H1 (cell line): ENCODE data around the gene MBNL1. TPM values are rescaled to one million over a fixed set of nuclear protein-coding genes. Genes with fewer than 3 reads are reported as not detected.

ENCODE experiments used
- CTCF ChIA-PET: fragments of 300-600 bp; sonication (Branson Sonifier 250); formaldehyde crosslinking; loops from one replicate; lab custom pipeline; 2021; ENCODE audit not compliant: partially characterized antibody; lab: Charles Lee
- POLR2A ChIA-PET: fragments of 300-600 bp; sonication (Branson Sonifier 250); formaldehyde crosslinking; loops from one replicate; lab custom pipeline; 2021; ENCODE audit warnings: inconsistent platforms; ENCODE audit not compliant: partially characterized antibody; lab: Charles Lee
- DNase-seq, 2 experiments: peaks; one replicate each; pipeline versions ENCODE4 v3.0.0 to v3.0.0-alpha.2; 2010 to 2022; ENCODE audit warnings: low spot score in 2 of 2, low read depth in 1 of 2, mixed read lengths in 1 of 2
- FAIRE-seq: peaks from 2 replicates; lab custom pipeline; 2011; peaks lifted over from hg19 to GRCh38; lab: Jason Lieb, UNC
- H2AFZ ChIP-seq: 2 replicates; pipeline ENCODE4 v1.8.1; 2012; ENCODE audit warnings: low read length, inconsistent platforms
- H2AK5ac ChIP-seq: 2 replicates; pipeline ENCODE4 v1.6.1; 2013; ENCODE audit warnings: low read depth, low read length
- H2BK120ac ChIP-seq: replicated peaks from 2 replicates; pipeline ENCODE3; 2013; ENCODE audit warnings: low read depth, low read length, inconsistent platforms
- H2BK12ac ChIP-seq: 2 replicates; pipeline ENCODE4 v1.6.1; 2013; ENCODE audit warnings: low read depth, low read length
- H2BK15ac ChIP-seq: 2 replicates; pipeline ENCODE4 v1.6.1; 2013; ENCODE audit warnings: low read length
- H2BK20ac ChIP-seq: 2 replicates; pipeline ENCODE4 v1.6.1; 2013; ENCODE audit warnings: low read length
- H2BK5ac ChIP-seq: 2 replicates; pipeline ENCODE4 v1.6.1; 2013; ENCODE audit warnings: low read depth, low read length
- H3K14ac ChIP-seq: 2 replicates; pipeline ENCODE4 v1.6.1; 2013; ENCODE audit warnings: inconsistent platforms; ENCODE audit not compliant: insufficient read length
- H3K18ac ChIP-seq: 2 replicates; pipeline ENCODE4 v1.6.1; 2013; ENCODE audit warnings: low read length; ENCODE audit errors: extremely low read depth
- H3K23ac ChIP-seq: 2 replicates; pipeline ENCODE4 v1.6.1; 2013; ENCODE audit warnings: inconsistent platforms; ENCODE audit not compliant: insufficient read length
- H3K23me2 ChIP-seq: 2 replicates; pipeline ENCODE4 v1.6.1; 2013; ENCODE audit warnings: low read depth, low read length
- H3K27ac ChIP-seq: 2 replicates; pipeline ENCODE4 v1.6.1; 2011; ENCODE audit warnings: low read depth, low read length, inconsistent platforms
- H3K27me3 ChIP-seq, 4 experiments: replicated peaks in 1 of 4; 1 replicate in 1 of 4; 2 replicates in 3 of 4; pipeline versions ENCODE4 v1.6.1 to v1.8.1; 2011 to 2013; ENCODE audit warnings: low read length in 3 of 4, mild to moderate bottlenecking in 3 of 4, inconsistent platforms in 2 of 4, mixed read lengths in 2 of 4, moderate library complexity in 1 of 4; ENCODE audit not compliant: control insufficient read depth in 3 of 4, insufficient read depth in 3 of 4; ENCODE audit errors: extremely low read depth in 1 of 4
- H3K36me3 ChIP-seq, 4 experiments: 2 replicates each; pipeline versions ENCODE4 v1.6.1 to v1.8.1; 2011 to 2013; ENCODE audit warnings: mild to moderate bottlenecking in 4 of 4, low read length in 3 of 4, moderate library complexity in 2 of 4, control low read depth in 1 of 4, inconsistent platforms in 1 of 4; ENCODE audit not compliant: insufficient read depth in 4 of 4, control insufficient read depth in 2 of 4
- H3K4ac ChIP-seq: replicated peaks from 2 replicates; pipeline ENCODE3; 2013; ENCODE audit warnings: low read length, low read depth, mixed read lengths, inconsistent platforms; ENCODE audit not compliant: insufficient read length
- H3K4me1 ChIP-seq, 4 experiments: replicated peaks in 1 of 4; 1 replicate in 1 of 4; 2 replicates in 3 of 4; pipeline versions ENCODE4 v1.6.1 to v1.8.1; 2011 to 2013; ENCODE audit warnings: low read length in 3 of 4, inconsistent platforms in 2 of 4, mixed read lengths in 1 of 4; ENCODE audit not compliant: insufficient read depth in 4 of 4, control insufficient read depth in 3 of 4
- H3K4me2 ChIP-seq, 2 experiments: 2 replicates each; pipeline versions ENCODE4 v1.6.1 to v1.8.1; 2011 to 2013; ENCODE audit warnings: low read depth in 2 of 2, low read length in 2 of 2, control low read depth in 1 of 2, inconsistent platforms in 1 of 2, mild to moderate bottlenecking in 1 of 2; ENCODE audit not compliant: insufficient read depth in 1 of 2
- H3K4me3 ChIP-seq, 4 experiments: fragments of 200-600, 300-600 bp in 1 of 4; sonication (generic), shearing (Covaris generic), sonication (Bioruptor Twin) in 1 of 4; 2 replicates each; pipeline versions ENCODE4 v1.5.1 to v1.8.1; 2011 to 2016; ENCODE audit warnings: low read length in 4 of 4, low read depth in 3 of 4, control low read depth in 2 of 4, inconsistent platforms in 2 of 4, mild to moderate bottlenecking in 2 of 4, mixed read lengths in 1 of 4, moderate library complexity in 1 of 4; ENCODE audit not compliant: insufficient read depth in 2 of 4; ENCODE audit errors: extremely low read depth in 1 of 4
- H3K56ac ChIP-seq: replicated peaks from 2 replicates; pipeline ENCODE3; 2013; ENCODE audit warnings: low read depth, mild to moderate bottlenecking, mixed read lengths, low read length, inconsistent platforms; ENCODE audit not compliant: insufficient read length
- H3K79me1 ChIP-seq: 2 replicates; pipeline ENCODE4 v1.6.1; 2013; ENCODE audit warnings: low read depth, low read length, control low read depth
- H3K79me2 ChIP-seq, 2 experiments: 2 replicates each; pipeline versions ENCODE4 v1.6.1 to v1.8.1; 2012 to 2013; ENCODE audit warnings: low read length in 2 of 2, mild to moderate bottlenecking in 2 of 2, inconsistent platforms in 1 of 2; ENCODE audit not compliant: insufficient read depth in 2 of 2, control insufficient read depth in 1 of 2
- H3K9ac ChIP-seq, 4 experiments: replicated peaks in 1 of 4; 1 replicate in 1 of 4; 2 replicates in 3 of 4; pipeline versions ENCODE4 v1.6.1 to v1.8.1; 2011 to 2013; ENCODE audit warnings: low read depth in 3 of 4, low read length in 3 of 4, control low read depth in 2 of 4, mild to moderate bottlenecking in 2 of 4, moderate library complexity in 2 of 4, inconsistent platforms in 1 of 4; ENCODE audit errors: extremely low read depth in 1 of 4
- H3K9me3 ChIP-seq, 2 experiments: 2 replicates each; pipeline versions ENCODE4 v1.6.1 to v1.8.1; 2012 to 2013; ENCODE audit warnings: mild to moderate bottlenecking in 2 of 2, moderate library complexity in 2 of 2, control low read depth in 1 of 2, inconsistent platforms in 1 of 2, low read depth in 1 of 2, low read length in 1 of 2, mixed read lengths in 1 of 2; ENCODE audit not compliant: insufficient read depth in 2 of 2
- H4K20me1 ChIP-seq, 2 experiments: replicated peaks in 1 of 2; 2 replicates each; pipeline versions ENCODE3 to v1.8.1; 2011 to 2013; ENCODE audit warnings: inconsistent platforms in 2 of 2, low read length in 2 of 2, mild to moderate bottlenecking in 1 of 2; ENCODE audit not compliant: insufficient read depth in 2 of 2, control insufficient read depth in 1 of 2
- H4K5ac ChIP-seq: 2 replicates; pipeline ENCODE4 v1.6.1; 2013; ENCODE audit warnings: low read length, low read depth, mixed read lengths, inconsistent platforms; ENCODE audit not compliant: insufficient read length
- H4K8ac ChIP-seq: 2 replicates; pipeline ENCODE4 v1.8.0; 2013; ENCODE audit warnings: mild to moderate bottlenecking, moderate library complexity, low read length, inconsistent platforms; ENCODE audit not compliant: insufficient read depth; ENCODE audit errors: extremely low read depth
- H4K91ac ChIP-seq: replicated peaks from 2 replicates; pipeline ENCODE3; 2013; ENCODE audit warnings: low read length, mixed read lengths, inconsistent platforms; ENCODE audit not compliant: insufficient read length
- BCL11A ChIP-seq, 2 experiments: IDR thresholded peaks; one replicate each; pipeline ENCODE4 v1.6.1; 2011; ENCODE audit warnings: low read depth in 2 of 2, low read length in 2 of 2, mild to moderate bottlenecking in 2 of 2
- MAFK ChIP-seq: IDR thresholded peaks from 2 replicates; pipeline ENCODE4 v1.6.1; 2012; ENCODE audit warnings: low read depth, mild to moderate bottlenecking, improper control_type of control experiment, low read length
- WGBS, 2 experiments: shearing (Covaris generic) in 1 of 2; methylation state at CpG; one replicate each; pipeline versions ENCODE4 v1.1.6 to v1.1.7; 2013 to 2015; ENCODE audit warnings: low lambda C conversion rate in 2 of 2, mixed read lengths in 2 of 2, inconsistent platforms in 1 of 2, low coverage in 1 of 2, missing lambda C conversion rate in 1 of 2; ENCODE audit not compliant: insufficient replicate concordance in 2 of 2, insufficient coverage in 1 of 2, insufficient read length in 1 of 2; ENCODE audit errors: extremely low coverage in 1 of 2, missing lambda C conversion rate in 1 of 2; 5-methylcytosine and 5-hydroxymethylcytosine counted together
- polyA plus RNA-seq, 7 experiments: library from polyadenylated mRNA; depleted of rRNA in 3 of 7; stranded (reverse) in 5 of 7; unstranded in 2 of 7; fragments of >200 nt in 5 of 7; fragments of 200-250 nt in 2 of 7; gene quantifications; 1 replicate in 5 of 7; 2 replicates in 1 of 7; 4 replicates in 1 of 7; pipeline versions ENCODE4 v1.2.1 to v1.2.3, GENCODE V29; 2011 to 2013; ENCODE audit warnings: missing spikeins in 2 of 7, mixed read lengths in 2 of 7
- total RNA-seq: library from RNA; stranded (reverse); fragmentation: NEBNext Ultra II Directional; extraction: Animal tissue kit (Norgen Biotek cat#: 25700); gene quantifications from 2 replicates; pipeline ENCODE4 v1.2.1, GENCODE V29; 2021

Gene MBNL1
- total and polyA plus RNA-seq, 2 of the 8 experiments (the other 6 are each of a cell fraction or from before 2014, with no cell fraction given) = 5.0 to 16.4 TPM

DNA sequence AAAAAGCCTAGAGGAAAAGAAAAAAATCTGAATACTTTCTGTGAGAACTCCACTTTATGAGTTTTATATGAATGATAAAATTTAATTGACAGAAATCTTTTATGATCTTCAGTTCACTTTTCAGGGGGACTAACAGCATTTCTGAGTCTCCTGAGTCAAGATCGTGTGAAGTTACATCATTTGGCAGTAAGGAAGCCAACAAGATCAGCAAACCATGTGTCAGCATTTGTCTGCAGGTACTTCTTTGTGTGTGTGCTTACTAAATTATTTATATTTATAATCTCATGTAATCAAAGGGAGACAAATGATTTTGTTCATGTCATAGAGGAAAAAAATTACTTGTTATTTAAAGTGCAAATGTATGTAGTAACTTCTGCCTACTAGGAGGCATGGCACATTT, 217.6 kb downstream of the MBNL1 start:
- no peaks in the 10 kb centered on the region for H3K4me1 ChIP-seq
- H3K79me1 ChIP-seq = no peaks in the 10 kb centered on the region
- H3K79me2 ChIP-seq = no peaks in the 10 kb centered on the region
- H2BK12ac ChIP-seq = no peak overlapping the region
- no peak overlapping the region for H4K91ac ChIP-seq
- no peaks in the 10 kb centered on the region for H3K9me3 ChIP-seq
- no peak overlapping the region for H2AK5ac ChIP-seq
- 84% methylated on average over 1 of the region's 1 CpG; no CpG with 5 or more reads in 1 of the 2 experiments for WGBS, 2 experiments
- DNase-seq = no peak
- no peak overlapping the region for H2BK120ac ChIP-seq
- no peak overlapping the region for H3K4me2 ChIP-seq
- ChIA-PET POLR2A (no interaction called here), CTCF (interaction anchor here (1.0 to 1.1 kb wide), 2 partner anchors 11 to 14 kb away, joined by 4 to 6 read pairs; no protein-coding TSS in a partner anchor)
- no peak overlapping the region for H2BK15ac ChIP-seq
- no peak overlapping the region for H3K27ac ChIP-seq
- H2BK20ac ChIP-seq = no peak overlapping the region
- H3K23ac ChIP-seq = no peak overlapping the region
- no peak overlapping the region for H3K4me3 ChIP-seq
- no peak overlapping the region for H3K18ac ChIP-seq
- FAIRE-seq = no peak
- no peak for TF ChIP-seq BCL11A (IDR thresholded peaks at IDR 0.05; ENCODE audit: low read depth in 2 of 2, low read length in 2 of 2)
- 0 out of 2 replicates have a peak, but pooled peaks have one; percentile 3 for TF ChIP-seq MAFK
- H3K14ac ChIP-seq = no peak overlapping the region
- H4K8ac ChIP-seq = no peak overlapping the region
- no peak overlapping the region for H3K9ac ChIP-seq
- H3K4ac ChIP-seq = no peak overlapping the region
- H3K27me3 ChIP-seq = peaks cover 0 to 1% (median 0%) of the 10 kb centered on the region in 4 experiments; a peak in 1 of 7 replicates
- no peak overlapping the region for H4K5ac ChIP-seq
- H3K56ac ChIP-seq = no peak overlapping the region
- H2BK5ac ChIP-seq = no peak overlapping the region
- no peaks in the 10 kb centered on the region for H3K36me3 ChIP-seq
- H4K20me1 ChIP-seq = no peaks in the 10 kb centered on the region
- H3K23me2 ChIP-seq = no peaks in the 10 kb centered on the region
- no peak overlapping the region for H2AFZ ChIP-seq
